K562 treated with DMSO at 1 percent for 12 hours (cell line): ENCODE measurements around the gene HSPA1L. TPM values are rescaled to one million over a fixed set of nuclear protein-coding genes. Genes with fewer than 3 reads are reported as not detected.

Experiments used
- total RNA-seq: library from RNA; unstranded; fragments of 300-600 nt; gene quantifications from 2 replicates; pipeline ENCODE4 v1.2.3, GENCODE V29; 2022; ENCODE audit not compliant: insufficient read depth

Gene HSPA1L
- 3.4 and 6.2 TPM in 2 replicates for total RNA-seq

DNA sequence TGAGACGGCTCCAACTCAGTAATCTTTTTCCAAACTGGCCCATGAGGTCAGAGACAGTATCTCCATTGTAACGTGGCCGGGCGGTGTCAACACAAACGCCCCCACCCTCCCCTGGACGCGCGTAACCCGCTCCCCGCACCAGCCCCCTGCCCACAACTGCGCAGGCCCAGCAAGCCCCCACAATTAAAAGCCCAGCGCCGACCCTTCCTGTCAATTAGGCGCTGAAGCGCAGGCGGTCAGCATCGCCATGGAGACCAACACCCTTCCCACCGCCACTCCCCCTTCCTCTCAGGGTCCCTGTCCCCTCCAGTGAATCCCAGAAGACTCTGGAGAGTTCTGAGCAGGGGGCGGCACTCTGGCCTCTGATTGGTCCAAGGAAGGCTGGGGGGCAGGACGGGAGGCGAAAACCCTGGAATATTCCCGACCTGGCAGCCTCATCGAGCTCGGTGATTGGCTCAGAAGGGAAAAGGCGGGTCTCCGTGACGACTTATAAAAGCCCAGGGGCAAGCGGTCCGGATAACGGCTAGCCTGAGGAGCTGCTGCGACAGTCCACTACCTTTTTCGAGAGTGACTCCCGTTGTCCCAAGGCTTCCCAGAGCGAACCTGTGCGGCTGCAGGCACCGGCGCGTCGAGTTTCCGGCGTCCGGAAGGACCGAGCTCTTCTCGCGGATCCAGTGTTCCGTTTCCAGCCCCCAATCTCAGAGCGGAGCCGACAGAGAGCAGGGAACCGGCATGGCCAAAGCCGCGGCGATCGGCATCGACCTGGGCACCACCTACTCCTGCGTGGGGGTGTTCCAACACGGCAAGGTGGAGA lies at the start of gene HSPA1L, which contains the start of gene HSPA1A:
TSS of gene HSPA1L (minus strand) at position 259 of the 814 bp plus-strand sequence. CDS start 3,311 bp downstream, outside the sequence.
TSS of gene HSPA1A (plus strand) at position 519 of the 814 bp plus-strand sequence. CDS start at position 733, 214 bp downstream.

GRCh38 chr6:31862344-31863235 lies 47.5 kb upstream of the HSPA1L start, which contains the start of gene NEU1:
NEU1 (minus strand) TSS chr6:31862821; CDS start chr6:31862776, 45 bp downstream.

DNA sequence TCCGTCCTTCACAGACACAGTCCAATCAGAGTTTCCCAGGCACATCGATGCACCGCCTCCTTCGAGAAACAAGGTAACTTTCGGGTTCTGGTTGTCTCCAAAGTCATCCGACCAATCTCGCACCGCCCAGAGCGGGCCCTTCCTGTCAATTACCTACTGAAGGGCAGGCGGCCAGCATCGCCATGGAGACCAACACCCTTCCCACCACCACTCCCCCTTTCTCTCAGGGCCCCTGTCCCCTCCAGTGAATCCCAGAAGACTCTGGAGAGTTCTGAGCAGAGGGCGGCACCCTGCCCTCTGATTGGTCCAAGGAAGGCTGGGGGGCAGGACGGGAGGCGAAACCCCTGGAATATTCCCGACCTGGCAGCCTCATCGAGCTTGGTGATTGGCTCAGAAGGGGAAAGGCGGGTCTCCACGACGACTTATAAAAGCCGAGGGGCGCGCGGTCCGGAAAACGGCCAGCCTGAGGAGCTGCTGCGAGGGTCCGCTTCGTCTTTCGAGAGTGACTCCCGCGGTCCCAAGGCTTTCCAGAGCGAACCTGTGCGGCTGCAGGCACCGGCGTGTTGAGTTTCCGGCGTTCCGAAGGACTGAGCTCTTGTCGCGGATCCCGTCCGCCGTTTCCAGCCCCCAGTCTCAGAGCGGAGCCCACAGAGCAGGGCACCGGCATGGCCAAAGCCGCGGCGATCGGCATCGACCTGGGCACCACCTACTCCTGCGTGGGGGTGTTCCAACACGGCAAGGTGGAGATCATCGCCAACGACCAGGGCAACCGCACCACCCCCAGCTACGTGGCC lies 12.4 kb upstream of the HSPA1L start, which contains the start of gene HSPA1B:
TSS of gene HSPA1B (plus strand) at position 453 of the 794 bp plus-strand sequence. CDS start at position 666, 213 bp downstream.

DNA sequence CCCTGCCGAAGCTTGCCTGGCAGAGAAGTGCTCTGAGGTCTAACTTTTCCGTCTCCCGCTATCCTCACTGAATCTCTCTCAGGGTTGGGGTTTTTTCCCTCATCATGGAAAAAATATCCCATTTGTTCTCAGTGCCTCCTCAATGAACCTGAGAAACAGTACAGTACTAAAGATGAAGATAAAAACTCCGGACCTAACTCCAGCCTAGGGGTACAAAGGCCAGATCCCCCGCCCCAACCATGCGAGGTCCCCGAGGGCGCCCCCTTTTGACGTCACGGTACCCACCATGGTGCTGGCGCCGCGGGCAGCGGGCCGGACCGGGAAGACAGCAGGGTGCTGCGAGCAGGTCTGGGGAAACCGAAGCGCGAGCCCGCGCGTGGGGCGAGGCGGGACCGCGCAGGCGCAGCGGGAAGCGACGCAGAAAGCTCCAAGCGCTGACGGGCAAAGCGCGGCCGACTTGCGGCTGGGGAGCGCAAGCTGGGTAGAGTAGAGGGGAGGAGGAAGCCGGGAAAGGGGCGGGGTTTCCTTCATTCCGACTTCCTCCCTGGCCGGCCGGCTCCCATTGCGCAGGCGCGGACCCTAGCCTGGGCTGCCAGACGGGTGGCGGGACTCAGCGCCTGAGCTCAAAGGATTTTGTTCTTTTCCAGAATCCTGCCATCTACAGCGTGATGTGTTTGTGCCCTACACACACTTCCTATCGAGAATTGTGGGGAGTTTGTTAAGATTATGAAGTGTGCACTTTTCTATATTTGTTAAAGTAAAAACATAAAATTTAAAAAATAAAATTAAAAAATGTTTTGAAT lies 8.4 kb downstream of the HSPA1L start, which contains the start of gene LSM2:
TSS of gene LSM2 (minus strand) at position 497 of the 803 bp plus-strand sequence. CDS start at position 288, 209 bp downstream.

GRCh38 chr6:31795616-31796298 lies 19.3 kb downstream of the HSPA1L start, which contains the start of gene VARS1:
VARS1 (minus strand) TSS chr6:31795752; CDS start chr6:31795217, 535 bp downstream.

DNA sequence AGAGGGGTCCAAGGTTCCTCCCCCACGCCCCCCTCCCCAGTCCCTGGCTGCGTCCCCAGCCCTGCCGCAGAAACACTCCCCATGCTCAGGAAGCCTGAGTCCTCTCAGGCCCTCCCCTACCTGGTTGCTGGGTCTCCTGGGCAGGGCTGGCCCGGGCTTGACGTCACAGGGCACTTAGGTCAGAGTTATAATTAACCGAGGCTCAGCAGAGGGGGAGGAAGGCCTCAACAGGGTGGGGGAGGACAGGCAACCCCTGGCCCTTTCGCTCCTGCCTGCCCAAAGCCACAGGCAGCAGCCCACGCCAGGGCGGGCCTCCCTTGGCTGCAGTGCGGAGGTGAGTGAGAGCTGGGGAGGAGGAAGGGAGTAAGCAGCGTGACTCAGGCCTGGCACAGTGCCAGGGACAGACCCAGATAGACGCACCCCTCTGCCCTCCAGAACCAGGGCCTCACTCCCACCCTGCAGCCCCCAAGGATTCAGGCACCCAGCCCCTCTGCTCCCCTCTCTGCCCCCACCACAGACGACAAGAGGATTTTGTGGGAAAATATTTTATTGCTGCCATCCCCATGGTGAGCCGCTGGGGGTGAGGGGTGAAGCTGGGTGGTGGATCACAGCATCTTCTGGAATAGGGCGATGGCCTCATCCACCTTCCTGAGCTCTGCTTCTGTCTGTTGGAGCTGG lies 38.0 kb downstream of the HSPA1L start, which contains the start of gene VWA7:
TSS of gene VWA7 (minus strand) at position 340 of the 678 bp plus-strand sequence. CDS start 549 bp downstream, outside the sequence.

DNA sequence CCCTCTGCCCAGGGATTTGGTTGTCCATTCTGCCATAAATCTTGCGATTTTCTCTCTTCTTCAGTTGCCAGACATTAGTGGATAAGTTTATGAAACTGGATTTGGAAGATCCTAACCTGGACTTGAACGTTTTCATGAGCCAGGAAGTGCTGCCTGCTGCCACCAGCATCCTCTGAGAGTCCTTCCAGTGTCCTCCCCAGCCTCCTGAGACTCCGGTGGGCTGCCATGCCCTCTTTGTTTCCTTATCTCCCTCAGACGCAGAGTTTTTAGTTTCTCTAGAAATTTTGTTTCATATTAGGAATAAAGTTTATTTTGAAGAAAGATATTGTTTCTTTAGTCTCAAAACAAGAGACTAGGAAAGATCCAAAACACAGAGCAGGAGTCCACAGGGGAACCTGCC lies 52.7 kb downstream of the HSPA1L start, which contains the start of gene SAPCD1:
TSS of gene SAPCD1 (plus strand) at position 301 of the 400 bp plus-strand sequence. CDS start 399 bp downstream, outside the sequence.

Other genes with a start within 250 kb of the HSPA1L start
- 1.2 TPM in 1 of 2 replicates, not detected in the other for gene LTA, start 243.0 kb downstream of the HSPA1L start, total RNA-seq
- gene TNF, start 239.7 kb downstream of the HSPA1L start, total RNA-seq, result not detected in 2 replicates
- gene LTB, start 232.9 kb downstream of the HSPA1L start, total RNA-seq, result 1.1 TPM in 1 of 2 replicates, not detected in the other
- 3.7 and 5.1 TPM in 2 replicates for gene LST1, start 229.0 kb downstream of the HSPA1L start, total RNA-seq
- 2.2 TPM in 1 of 2 replicates, not detected in the other for gene NCR3, start 222.3 kb downstream of the HSPA1L start, total RNA-seq
- 8.8 and 20.6 TPM in 2 replicates for gene AIF1, start 200.0 kb downstream of the HSPA1L start, total RNA-seq
- 149 and 261 TPM in 2 replicates for gene PRRC2A, start 194.6 kb downstream of the HSPA1L start, total RNA-seq
- 285 and 425 TPM in 2 replicates for gene BAG6, start 162.6 kb downstream of the HSPA1L start, total RNA-seq
- gene APOM, start 159.4 kb downstream of the HSPA1L start, total RNA-seq, result 3.6 and 14.1 TPM in 2 replicates
- 22.4 and 35.6 TPM in 2 replicates for gene C6orf47, start 154.5 kb downstream of the HSPA1L start, total RNA-seq
- 48.9 and 50.1 TPM in 2 replicates for gene GPANK1, start 150.3 kb downstream of the HSPA1L start, total RNA-seq
- 524 and 598 TPM in 2 replicates for gene CSNK2B, start 149.2 kb downstream of the HSPA1L start, total RNA-seq
- 2.1 and 12.9 TPM in 2 replicates for gene LY6G5B, start 145.3 kb downstream of the HSPA1L start, total RNA-seq
- not detected in 2 replicates for gene LY6G5C, start 134.2 kb downstream of the HSPA1L start, total RNA-seq
- 80.3 and 103 TPM in 2 replicates for gene ABHD16A, start 112.0 kb downstream of the HSPA1L start, total RNA-seq
- gene LY6G6F, start 108.4 kb downstream of the HSPA1L start, total RNA-seq, result not detected in 2 replicates
- not detected in 2 replicates for gene LY6G6D, start 99.9 kb downstream of the HSPA1L start, total RNA-seq
- not detected in 2 replicates for gene LY6G6C, start 93.5 kb downstream of the HSPA1L start, total RNA-seq
- gene MPIG6B, start 91.9 kb downstream of the HSPA1L start, total RNA-seq, result not detected in 2 replicates
- 45.6 and 57.2 TPM in 2 replicates for gene DDAH2, start 86.0 kb downstream of the HSPA1L start, total RNA-seq
- gene CLIC1, start 78.8 kb downstream of the HSPA1L start, total RNA-seq, result 1,195 and 1,297 TPM in 2 replicates
- gene MSH5, start 75.3 kb downstream of the HSPA1L start, total RNA-seq, result 14.8 and 39.6 TPM in 2 replicates
- 6.8 and 8.2 TPM in 2 replicates for gene SAPCD1, start 52.6 kb downstream of the HSPA1L start, total RNA-seq
- 1.5 and 6.2 TPM in 2 replicates for gene VWA7, start 38.0 kb downstream of the HSPA1L start, total RNA-seq
- 86.3 and 98.8 TPM in 2 replicates for gene VARS1, start 19.5 kb downstream of the HSPA1L start, total RNA-seq
- gene LSM2, start 8.3 kb downstream of the HSPA1L start, total RNA-seq, result 150 and 173 TPM in 2 replicates
- 632 and 775 TPM in 2 replicates for gene HSPA1A, start 260 bp upstream of the HSPA1L start, total RNA-seq
- 409 and 626 TPM in 2 replicates for gene HSPA1B, start 12.5 kb upstream of the HSPA1L start, total RNA-seq
- 218 and 311 TPM in 2 replicates for gene NEU1, start 47.5 kb upstream of the HSPA1L start, total RNA-seq
- 9.6 and 13.1 TPM in 2 replicates for gene SLC44A4, start 63.7 kb upstream of the HSPA1L start, total RNA-seq
- 62.9 and 90.8 TPM in 2 replicates for gene EHMT2, start 82.4 kb upstream of the HSPA1L start, total RNA-seq
- 3.8 and 4.7 TPM in 2 replicates for gene ZBTB12, start 86.8 kb upstream of the HSPA1L start, total RNA-seq
- gene C2, start 112.4 kb upstream of the HSPA1L start, total RNA-seq, result 8.2 and 11.3 TPM in 2 replicates
- 1.1 TPM in 1 of 2 replicates, not detected in the other for gene CFB, start 130.8 kb upstream of the HSPA1L start, total RNA-seq
- 77.2 and 101 TPM in 2 replicates for gene NELFE, start 143.7 kb upstream of the HSPA1L start, total RNA-seq
- gene SKIC2, start 143.9 kb upstream of the HSPA1L start, total RNA-seq, result 52.5 and 70.7 TPM in 2 replicates
- gene DXO, start 156.9 kb upstream of the HSPA1L start, total RNA-seq, result 16.1 and 31.2 TPM in 2 replicates
- gene C4A, start 166.8 kb upstream of the HSPA1L start, total RNA-seq, result 1.9 and 6.4 TPM in 2 replicates
- gene C4B, start 199.5 kb upstream of the HSPA1L start, total RNA-seq, result 3.6 and 5.9 TPM in 2 replicates
- gene CYP21A2, start 223.1 kb upstream of the HSPA1L start, total RNA-seq, result 0.72 TPM in 1 of 2 replicates, not detected in the other